IMR-90 (cell line): Measurements from ENCODE around the gene GNAI1. TPM values are rescaled to one million over a fixed set of nuclear protein-coding genes. Genes with fewer than 3 reads are reported as not detected.

Experiments used
- ATAC-seq: fragments of 200-7000 bp; cut with Tn5 transposase; 2 replicates; pipeline ENCODE4 v1.9.1; 2020; ENCODE audit warnings: low read depth, mild to moderate bottlenecking, moderate library complexity
- BruUV-seq: library from RNA; stranded (reverse); fragments of 400-500 nt; replicated peaks from 2 replicates; lab custom pipeline; 2021; lab: Mats Ljungman, UMichigan
- CTCF ChIA-PET: fragments of 300-600 bp; formaldehyde crosslinking; extraction: SDS; loops from one replicate; lab custom pipeline; 2021; ENCODE audit warnings: antibody characterized with exemption; lab: Yijun Ruan, JAX
- POLR2A ChIA-PET: fragments of 300-600 bp; sonication (Branson Sonifier 250); formaldehyde crosslinking; loops from one replicate; lab custom pipeline; 2022; ENCODE audit warnings: antibody characterized with exemption; ENCODE audit not compliant: unreplicated experiment; lab: Charles Lee
- DNase-seq: peaks from one replicate; pipeline ENCODE4 v3.0.0; 2013
- H2AFZ ChIP-seq: replicated peaks from 2 replicates; pipeline ENCODE3; 2013; ENCODE audit warnings: low read length, mild to moderate bottlenecking; ENCODE audit not compliant: poor library complexity
- H2AK5ac ChIP-seq: 2 replicates; pipeline ENCODE4 v1.6.1; 2013; ENCODE audit warnings: low read depth, low read length, inconsistent platforms
- H2AK9ac ChIP-seq: replicated peaks from 2 replicates; pipeline ENCODE3; 2013; ENCODE audit warnings: mild to moderate bottlenecking, low read depth, low read length, moderate library complexity; ENCODE audit not compliant: poor library complexity
- H2BK120ac ChIP-seq: 2 replicates; pipeline ENCODE4 v1.6.1; 2013; ENCODE audit warnings: low read depth, low read length, inconsistent platforms
- H2BK15ac ChIP-seq: 3 replicates; pipeline ENCODE4 v1.6.1; 2013; ENCODE audit warnings: low read depth, low read length, inconsistent platforms
- H2BK20ac ChIP-seq: 2 replicates; pipeline ENCODE4 v1.6.1; 2013; ENCODE audit warnings: low read depth, mild to moderate bottlenecking, inconsistent platforms, low read length, moderate library complexity
- H2BK5ac ChIP-seq: 2 replicates; pipeline ENCODE4 v1.6.1; 2013; ENCODE audit warnings: mild to moderate bottlenecking, low read depth, low read length, inconsistent platforms; ENCODE audit not compliant: poor library complexity, severe bottlenecking
- H3K14ac ChIP-seq: replicated peaks from 2 replicates; pipeline ENCODE4 v1.6.1; 2013; ENCODE audit warnings: low read depth, low read length, inconsistent platforms
- H3K18ac ChIP-seq: 2 replicates; pipeline ENCODE4 v1.6.1; 2013; ENCODE audit warnings: low read depth, low read length, control low read depth
- H3K23ac ChIP-seq: 2 replicates; pipeline ENCODE4 v1.6.1; 2013; ENCODE audit warnings: low read depth, low read length, inconsistent platforms
- H3K27ac ChIP-seq: 2 replicates; pipeline ENCODE4 v1.5.1; 2013; ENCODE audit warnings: mild to moderate bottlenecking, control low read depth, low read length; ENCODE audit not compliant: insufficient read depth
- H3K27me3 ChIP-seq: 2 replicates; pipeline ENCODE4 v1.6.1; 2013; ENCODE audit warnings: low read length; ENCODE audit not compliant: control insufficient read depth, insufficient read depth
- H3K36me3 ChIP-seq: 2 replicates; pipeline ENCODE4 v1.6.1; 2013; ENCODE audit warnings: low read length, mixed read lengths; ENCODE audit not compliant: control insufficient read depth, insufficient read depth
- H3K4ac ChIP-seq: 2 replicates; pipeline ENCODE4 v1.6.1; 2013; ENCODE audit warnings: low read depth, low read length, inconsistent platforms
- H3K4me1 ChIP-seq: 2 replicates; pipeline ENCODE4 v1.6.1; 2013; ENCODE audit warnings: low read length, mixed read lengths; ENCODE audit not compliant: control insufficient read depth, insufficient read depth
- H3K4me2 ChIP-seq: 2 replicates; pipeline ENCODE4 v1.6.1; 2013; ENCODE audit warnings: low read depth, mild to moderate bottlenecking, control low read depth, low read length, moderate library complexity
- H3K4me3 ChIP-seq: 2 replicates; pipeline ENCODE4 v1.5.1; 2013; ENCODE audit warnings: low read depth, mild to moderate bottlenecking, control low read depth, low read length, moderate library complexity; ENCODE audit not compliant: insufficient read depth
- H3K56ac ChIP-seq: 2 replicates; pipeline ENCODE4 v1.6.1; 2013; ENCODE audit warnings: low read length, inconsistent platforms; ENCODE audit not compliant: insufficient read depth; ENCODE audit errors: extremely low read depth
- H3K79me1 ChIP-seq, 2 experiments: 2 replicates each; pipeline ENCODE4 v1.6.1; 2013; ENCODE audit warnings: low read length in 2 of 2, inconsistent platforms in 1 of 2, low read depth in 1 of 2
- H3K9ac ChIP-seq: 2 replicates; pipeline ENCODE4 v1.6.1; 2013; ENCODE audit warnings: low read depth, low read length, control low read depth
- H3K9me1 ChIP-seq: 2 replicates; pipeline ENCODE4 v1.6.1; 2013; ENCODE audit warnings: low read length, inconsistent platforms; ENCODE audit not compliant: insufficient read depth
- H3K9me3 ChIP-seq: 2 replicates; pipeline ENCODE4 v1.6.1; 2013; ENCODE audit warnings: low read length; ENCODE audit not compliant: control insufficient read depth, insufficient read depth
- H4K20me1 ChIP-seq: 2 replicates; pipeline ENCODE4 v1.6.1; 2013; ENCODE audit warnings: low read length, inconsistent platforms; ENCODE audit not compliant: insufficient read depth
- H4K5ac ChIP-seq: 2 replicates; pipeline ENCODE4 v1.6.1; 2013; ENCODE audit warnings: mild to moderate bottlenecking, low read depth, low read length, control low read depth
- H4K8ac ChIP-seq, 2 experiments: 2 replicates each; pipeline ENCODE4 v1.6.1; 2013; ENCODE audit warnings: low read depth in 2 of 2, low read length in 2 of 2, control low read depth in 1 of 2, inconsistent platforms in 1 of 2
- H4K91ac ChIP-seq: 2 replicates; pipeline ENCODE4 v1.6.1; 2013; ENCODE audit warnings: low read depth, low read length, inconsistent platforms; ENCODE audit not compliant: insufficient read depth
- BHLHE40 ChIP-seq: fragments of 150-350 bp; IDR thresholded peaks from 2 replicates; pipeline ENCODE4 v1.6.1; 2016; ENCODE audit warnings: mild to moderate bottlenecking, low read depth, low read length
- CHD1 ChIP-seq: IDR thresholded peaks from 2 replicates; pipeline ENCODE4 v1.6.1; 2012; ENCODE audit warnings: low read depth, low read length, improper control_type of control experiment
- NFE2L2 ChIP-seq: fragments of 150-350 bp; IDR thresholded peaks from 2 replicates; pipeline ENCODE4 v1.6.1; 2016; ENCODE audit warnings: low read depth, mild to moderate bottlenecking, low read length
- RCOR1 ChIP-seq: IDR thresholded peaks from 2 replicates; pipeline ENCODE4 v1.6.1; 2012; ENCODE audit warnings: mild to moderate bottlenecking, low read length, improper control_type of control experiment; ENCODE audit not compliant: insufficient replicate concordance
- WGBS, 2 experiments: methylation state at CpG; one replicate each; pipeline versions ENCODE4 v1.1.5 to v1.1.7; 2013; ENCODE audit warnings: missing lambda C conversion rate in 2 of 2; ENCODE audit not compliant: insufficient read length in 1 of 2; ENCODE audit errors: extremely low coverage in 2 of 2; 5-methylcytosine and 5-hydroxymethylcytosine counted together
- dilution Hi-C: fragments of 300-500 bp; cut with HindIII; formaldehyde crosslinking; loops from one replicate; pipeline ENCODE4 v1.14.3; 2018; ENCODE audit warnings: low sequenced_read_pairs; ENCODE audit not compliant: unreplicated experiment
- in situ Hi-C: fragments of 300-500 bp; cut with MboI; formaldehyde crosslinking; loops from 3 replicates; pipeline ENCODE4 v1.14.3; 2019; ENCODE audit warnings: low sequenced_read_pairs, inconsistent platforms, mixed read lengths
- intact Hi-C: fragments of 100-400 bp; cut with micrococcal nuclease; formaldehyde crosslinking; loops from 2 replicates; pipeline ENCODE4 v1.10.0; 2022
- polyA plus RNA-seq, 3 experiments: library from polyadenylated mRNA; depleted of rRNA; stranded (reverse); fragments of >200 nt; gene quantifications; 2 replicates each; pipeline ENCODE4 v1.2.3, GENCODE V29; 2012; ENCODE audit warnings: low replicate concordance in 1 of 3
- total RNA-seq: library from RNA; depleted of rRNA; stranded (reverse); fragments of >200 nt; gene quantifications from 2 replicates; pipeline ENCODE4 v1.2.3, GENCODE V29; 2012
- TF ChIP-seq, protein P1 (sequence below): fragments of 150-350 bp; IDR thresholded peaks from 2 replicates; pipeline ENCODE4 v1.6.1; 2017; ENCODE audit warnings: mild to moderate bottlenecking, antibody characterized with exemption, low read length, low read depth

The GNAI1 gene
- total and polyA plus RNA-seq, 2 of the 4 experiments (the other 2 are of a cell fraction), result 21.1 to 26.5 TPM

DNA sequence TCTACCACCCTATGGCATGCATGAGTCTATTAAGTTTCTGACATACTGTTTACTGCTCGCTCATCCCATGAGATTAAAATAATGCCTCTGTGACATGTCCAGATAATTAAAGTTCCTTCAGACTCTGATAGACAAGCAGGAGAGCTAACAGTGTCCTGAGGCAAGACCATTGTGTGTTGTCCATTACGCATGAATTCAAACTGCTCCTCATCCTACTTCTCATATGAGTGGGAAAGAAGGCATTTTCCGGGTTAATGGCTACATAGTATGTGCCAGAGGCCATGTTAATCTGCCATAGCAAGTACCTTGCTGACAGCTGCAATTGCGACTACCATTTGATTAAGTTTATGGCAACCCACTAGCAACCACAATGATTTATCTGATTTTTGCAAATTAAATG lies 113.3 kb downstream of the GNAI1 start:
- H3K9me3 ChIP-seq, result no peaks in the 10 kb centered on the region
- no peak for TF ChIP-seq CHD1
- no peak for TF ChIP-seq NFE2L2
- no peak for TF ChIP-seq BHLHE40
- TF ChIP-seq, protein P1, sequence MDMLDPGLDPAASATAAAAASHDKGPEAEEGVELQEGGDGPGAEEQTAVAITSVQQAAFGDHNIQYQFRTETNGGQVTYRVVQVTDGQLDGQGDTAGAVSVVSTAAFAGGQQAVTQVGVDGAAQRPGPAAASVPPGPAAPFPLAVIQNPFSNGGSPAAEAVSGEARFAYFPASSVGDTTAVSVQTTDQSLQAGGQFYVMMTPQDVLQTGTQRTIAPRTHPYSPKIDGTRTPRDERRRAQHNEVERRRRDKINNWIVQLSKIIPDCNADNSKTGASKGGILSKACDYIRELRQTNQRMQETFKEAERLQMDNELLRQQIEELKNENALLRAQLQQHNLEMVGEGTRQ, result no peak
- no peak for TF ChIP-seq RCOR1
- H2AK5ac ChIP-seq, result no peak overlapping the region
- H2BK120ac ChIP-seq, result no peak overlapping the region
- no peak for DNase-seq
- no peak overlapping the region for H4K5ac ChIP-seq
- no peak overlapping the region for H3K27ac ChIP-seq
- H4K8ac ChIP-seq, result no peak overlapping the region
- no peak for ATAC-seq
- no TSS peak for BruUV-seq
- ChIA-PET POLR2A (no interaction called here), CTCF (interaction anchor here (1.2 kb wide), 1 partner anchor 13 kb away, joined by 3 read pairs; no protein-coding TSS in a partner anchor)
- H3K4me1 ChIP-seq, result peaks cover 5% of the 10 kb centered on the region; the same call in 1 of the 2 replicates
- intact Hi-C loops, result no loop called here
- no peaks in the 10 kb centered on the region for H3K79me1 ChIP-seq
- H3K9me1 ChIP-seq, result no peaks in the 10 kb centered on the region
- no peaks in the 10 kb centered on the region for H4K20me1 ChIP-seq
- 100% methylated on average over 1 of the region's 4 CpGs; no CpG with 5 or more reads in 1 of the 2 experiments for WGBS, 2 experiments
- no peak overlapping the region for H2BK15ac ChIP-seq
- dilution Hi-C loops, result no loop called here
- no peak overlapping the region for H2AK9ac ChIP-seq
- H3K23ac ChIP-seq, result no peak overlapping the region
- no peak overlapping the region for H2BK20ac ChIP-seq
- H2AFZ ChIP-seq, result no peak overlapping the region
- H3K27me3 ChIP-seq, result no peaks in the 10 kb centered on the region
- H3K18ac ChIP-seq, result no peak overlapping the region
- H3K9ac ChIP-seq, result no peak overlapping the region
- no peak overlapping the region for H3K4ac ChIP-seq
- no peak overlapping the region for H3K4me2 ChIP-seq
- no peak overlapping the region for H3K4me3 ChIP-seq
- no peak overlapping the region for H3K14ac ChIP-seq
- no peak overlapping the region for H4K91ac ChIP-seq
- in situ Hi-C loops, result no loop called here
- H3K36me3 ChIP-seq, result no peaks in the 10 kb centered on the region
- H2BK5ac ChIP-seq, result no peak overlapping the region
- no peak overlapping the region for H3K56ac ChIP-seq
